Measurements from ENCODE around the gene ZDHHC3. TPM values are rescaled to one million over a fixed set of nuclear protein-coding genes. Genes with fewer than 3 reads are reported as not detected.

ZDHHC3 gene
- total RNA-seq, 1 donor from 2014 or later, result 66.6 TPM

DNA sequence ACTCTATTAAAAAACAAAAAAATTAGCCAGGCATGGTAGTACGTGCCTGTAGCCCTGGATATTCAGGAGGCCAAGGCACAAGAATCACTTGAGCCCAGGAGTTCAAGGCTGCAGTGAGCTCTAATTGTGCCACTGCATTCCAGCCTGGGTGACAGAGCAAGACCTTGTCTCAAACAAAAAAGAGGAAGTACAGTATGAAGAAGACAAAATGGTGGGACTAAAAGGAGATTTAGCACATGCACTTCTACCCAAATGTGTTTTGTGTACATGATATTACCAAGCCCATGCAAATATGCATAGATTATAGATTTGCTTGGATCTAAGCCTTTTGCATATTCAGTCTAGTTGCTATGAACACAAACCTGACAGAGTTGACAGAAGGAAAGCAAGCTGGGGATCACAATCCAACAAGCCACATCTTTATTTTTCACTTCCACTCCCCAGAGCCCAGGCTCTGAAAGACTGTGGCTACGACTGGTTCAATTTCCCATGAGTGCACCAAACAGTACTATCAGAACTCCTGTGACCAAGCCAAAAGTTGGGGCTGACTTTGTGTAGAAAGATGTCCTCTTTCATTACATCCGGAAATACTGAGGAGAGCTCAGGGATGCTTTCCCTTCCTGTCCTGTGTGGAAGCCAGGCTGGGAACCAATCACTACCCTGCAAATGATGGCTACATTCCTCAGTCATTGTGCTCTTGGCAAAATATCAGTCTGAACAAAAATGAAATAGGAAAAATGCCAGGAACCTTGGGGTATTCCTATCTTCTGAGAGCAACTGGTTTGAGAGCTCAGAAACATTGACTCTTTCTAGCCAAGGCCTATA, 52.1 kb downstream of the ZDHHC3 start:
- no peaks in the 10 kb centered on the region for H3K79me2 ChIP-seq (ENCODE audit: insufficient read depth, low read length)
- Mint-ChIP-seq H3K4me3 (ENCODE audit: unreplicated experiment) (no peak overlapping the region), H3K9me3 (ENCODE audit: unreplicated experiment) (no peaks in the 10 kb centered on the region), H3K27me3 (ENCODE audit: low read depth, unreplicated experiment) (no peaks in the 10 kb centered on the region), H3K27ac (ENCODE audit: unreplicated experiment) (peak overlapping the region; percentile 13), H3K4me1 (ENCODE audit: low read depth, unreplicated experiment) (peaks cover 10% of the 10 kb centered on the region), H3K36me3 (ENCODE audit: low read depth, unreplicated experiment) (peaks cover 28% of the 10 kb centered on the region)
- no peak for FAIRE-seq
- H3K27me3 ChIP-seq (ENCODE audit: insufficient read depth, low read length), result no peaks in the 10 kb centered on the region
- H4K20me1 ChIP-seq (ENCODE audit: insufficient read depth, low read length), result no peaks in the 10 kb centered on the region
- H3K9me3 ChIP-seq (ENCODE audit: insufficient read depth, low read depth, low read length), result no peaks in the 10 kb centered on the region
- peak; percentile 29 for DNase-seq (ENCODE audit: low read depth)
- H3K4me3 ChIP-seq (ENCODE audit: insufficient read depth, low read depth, low read length), result no peak overlapping the region
- H3K36me3 ChIP-seq (ENCODE audit: insufficient read depth, low read length), result peaks cover 2% of the 10 kb centered on the region
- no peak for TF ChIP-seq CTCF (IDR thresholded peaks at IDR 0.05; ENCODE audit: insufficient read depth, low read depth, low read length)
- no peak for TF ChIP-seq EZH2 (IDR thresholded peaks at IDR 0.05; ENCODE audit: insufficient read depth, low read length)
- H3K4me1 ChIP-seq (ENCODE audit: insufficient read depth, low read length), result no peaks in the 10 kb centered on the region
- no peak overlapping the region for H3K27ac ChIP-seq (ENCODE audit: low read depth, low read length)
- H2AFZ ChIP-seq (ENCODE audit: low read depth, low read length), result no peak overlapping the region
- no peak overlapping the region for H3K9ac ChIP-seq (ENCODE audit: low read length)
- no peak overlapping the region for H3K4me2 ChIP-seq (ENCODE audit: low read length)

- H3K9me3 ChIP-seq (ENCODE audit: insufficient read depth, low read depth, low read length), result no peaks in the 10 kb centered on the region
- H3K4me1 Mint-ChIP-seq (ENCODE audit: low read depth, unreplicated experiment), result peaks cover 10% of the 10 kb centered on the region
- DNase-seq (ENCODE audit: low read depth), result no peak
- H3K79me2 ChIP-seq (ENCODE audit: insufficient read depth, low read length), result no peaks in the 10 kb centered on the region
- TF ChIP-seq CTCF (IDR thresholded peaks at IDR 0.05; ENCODE audit: insufficient read depth, low read depth, low read length), result no peak
- no peak for TF ChIP-seq EZH2 (IDR thresholded peaks at IDR 0.05; ENCODE audit: insufficient read depth, low read length)
- FAIRE-seq, result no peak
- no peak overlapping the region for H3K9ac ChIP-seq (ENCODE audit: low read length)
- H3K9me3 Mint-ChIP-seq (ENCODE audit: unreplicated experiment), result no peaks in the 10 kb centered on the region
- no peaks in the 10 kb centered on the region for H3K4me1 ChIP-seq (ENCODE audit: insufficient read depth, low read length)
- no peak overlapping the region for H3K27ac ChIP-seq (ENCODE audit: low read depth, low read length)
- peaks cover 24% of the 10 kb centered on the region for H3K36me3 Mint-ChIP-seq (ENCODE audit: low read depth, unreplicated experiment)
- H3K4me2 ChIP-seq (ENCODE audit: low read length), result no peak overlapping the region
- no peak overlapping the region for H3K4me3 ChIP-seq (ENCODE audit: insufficient read depth, low read depth, low read length)
- H3K27me3 ChIP-seq (ENCODE audit: insufficient read depth, low read length), result no peaks in the 10 kb centered on the region
- no peaks in the 10 kb centered on the region for H3K27me3 Mint-ChIP-seq (ENCODE audit: low read depth, unreplicated experiment)
- no peaks in the 10 kb centered on the region for H4K20me1 ChIP-seq (ENCODE audit: insufficient read depth, low read length)
- H3K27ac Mint-ChIP-seq (ENCODE audit: unreplicated experiment), result no peak overlapping the region
- no peak overlapping the region for H2AFZ ChIP-seq (ENCODE audit: low read depth, low read length)
- no peaks in the 10 kb centered on the region for H3K36me3 ChIP-seq (ENCODE audit: insufficient read depth, low read length)
- no peak overlapping the region for H3K4me3 Mint-ChIP-seq (ENCODE audit: unreplicated experiment)
These were observed 55.9 kb downstream of the ZDHHC3 start for GRCh38 chr3:44920081-44920480.

- H3K9me3 Mint-ChIP-seq (ENCODE audit: unreplicated experiment), result peaks cover 8% of the 10 kb centered on the region
- H3K9me3 ChIP-seq (ENCODE audit: insufficient read depth, low read depth, low read length), result no peaks in the 10 kb centered on the region
- H3K4me1 Mint-ChIP-seq (ENCODE audit: low read depth, unreplicated experiment), result no peaks in the 10 kb centered on the region
- no peak overlapping the region for H3K4me2 ChIP-seq (ENCODE audit: low read length)
- H3K4me3 ChIP-seq (ENCODE audit: insufficient read depth, low read depth, low read length), result no peak overlapping the region
- H3K27me3 Mint-ChIP-seq (ENCODE audit: low read depth, unreplicated experiment), result no peaks in the 10 kb centered on the region
- peaks cover 22% of the 10 kb centered on the region for H3K36me3 Mint-ChIP-seq (ENCODE audit: low read depth, unreplicated experiment)
- H3K36me3 ChIP-seq (ENCODE audit: insufficient read depth, low read length), result no peaks in the 10 kb centered on the region
- H4K20me1 ChIP-seq (ENCODE audit: insufficient read depth, low read length), result no peaks in the 10 kb centered on the region
- H3K4me3 Mint-ChIP-seq (ENCODE audit: unreplicated experiment), result no peak overlapping the region
- H3K27ac ChIP-seq (ENCODE audit: low read depth, low read length), result no peak overlapping the region
- no peak for FAIRE-seq
- no peak overlapping the region for H2AFZ ChIP-seq (ENCODE audit: low read depth, low read length)
- DNase-seq (ENCODE audit: low read depth), result no peak
- no peak overlapping the region for H3K27ac Mint-ChIP-seq (ENCODE audit: unreplicated experiment)
- H3K27me3 ChIP-seq (ENCODE audit: insufficient read depth, low read length), result no peaks in the 10 kb centered on the region
- H3K9ac ChIP-seq (ENCODE audit: low read length), result no peak overlapping the region
- TF ChIP-seq CTCF (IDR thresholded peaks at IDR 0.05; ENCODE audit: insufficient read depth, low read depth, low read length), result no peak
- H3K4me1 ChIP-seq (ENCODE audit: insufficient read depth, low read length), result no peaks in the 10 kb centered on the region
- H3K79me2 ChIP-seq (ENCODE audit: insufficient read depth, low read length), result no peaks in the 10 kb centered on the region
These were observed 57.4 kb downstream of the ZDHHC3 start for GRCh38 chr3:44918581-44918980.
